Erythroblast (primary cell): Measurements from ENCODE around the gene PITPNM2.

Experiments
- GATA1 ChIP-seq: IDR thresholded peaks from 2 replicates; pipeline ENCODE4 v1.6.1; 2011; ENCODE audit warnings: low read depth, mild to moderate bottlenecking, control low read depth, low read length, moderate library complexity
- POLR2A ChIP-seq: IDR thresholded peaks from 2 replicates; pipeline ENCODE4 v1.6.1; 2011; ENCODE audit warnings: mild to moderate bottlenecking, low read length

- no peak for TF ChIP-seq GATA1
- no peak for TF ChIP-seq POLR2A
Observed at GRCh38 chr12:123118497-123118896, 32.4 kb downstream of the PITPNM2 start.
